HUDEP-2 (cell line): ENCODE data around the gene MARF1.
"Not testable (repeated sequence)": the region's sequence is repeated elsewhere in the genome, so short reads cannot be mapped to it uniquely, and the experiment has no call there.

Source experiments
- DNase-seq, 76 experiments: peaks; one replicate each; lab custom pipeline; 2025; ENCODE audit not compliant: unreplicated experiment in 76 of 76; lab: John Stamatoyannopoulos, UW

MARF1 gene

DNA sequence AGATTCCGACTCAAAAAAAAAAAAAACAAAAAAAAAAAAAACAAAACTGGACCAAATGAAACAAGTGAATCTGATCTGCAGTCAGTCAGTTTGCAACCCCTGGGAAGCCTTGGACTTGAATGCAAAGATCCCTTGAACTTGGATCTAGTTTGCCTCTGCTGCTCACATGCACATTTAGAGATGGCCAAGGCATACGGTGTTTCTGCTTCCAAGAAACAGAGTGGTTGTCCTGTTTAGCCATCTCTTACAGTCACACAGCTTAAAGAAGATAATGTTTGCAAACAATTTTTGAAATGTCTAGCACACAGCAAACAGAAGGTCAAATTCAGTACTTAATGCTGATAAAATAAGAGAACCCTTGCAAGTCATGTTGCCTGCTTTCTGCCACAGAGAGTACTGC lies 11.6 kb upstream of the MARF1 start:
- DNase-seq = no peak

DNA sequence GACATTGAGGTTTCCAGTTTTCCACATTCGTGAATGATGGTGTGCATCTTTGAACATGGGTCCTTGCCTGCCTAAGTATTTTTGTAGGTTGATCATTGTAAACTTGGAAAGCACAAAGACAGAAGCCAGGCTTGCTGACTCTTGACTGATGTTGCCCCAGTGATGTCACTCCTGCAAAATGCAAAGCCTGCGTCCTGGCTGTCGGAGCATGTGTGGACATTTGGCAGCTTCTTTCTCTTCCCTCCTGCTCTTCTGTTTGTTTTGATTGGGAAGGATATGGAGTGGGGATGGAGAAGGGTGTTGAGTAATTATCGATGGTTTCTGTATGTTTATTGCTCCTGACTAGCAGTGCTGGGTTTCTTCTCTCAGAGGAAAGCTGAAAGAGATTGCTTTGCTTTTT lies 10.3 kb upstream of the MARF1 start:
- no peak for DNase-seq

DNA sequence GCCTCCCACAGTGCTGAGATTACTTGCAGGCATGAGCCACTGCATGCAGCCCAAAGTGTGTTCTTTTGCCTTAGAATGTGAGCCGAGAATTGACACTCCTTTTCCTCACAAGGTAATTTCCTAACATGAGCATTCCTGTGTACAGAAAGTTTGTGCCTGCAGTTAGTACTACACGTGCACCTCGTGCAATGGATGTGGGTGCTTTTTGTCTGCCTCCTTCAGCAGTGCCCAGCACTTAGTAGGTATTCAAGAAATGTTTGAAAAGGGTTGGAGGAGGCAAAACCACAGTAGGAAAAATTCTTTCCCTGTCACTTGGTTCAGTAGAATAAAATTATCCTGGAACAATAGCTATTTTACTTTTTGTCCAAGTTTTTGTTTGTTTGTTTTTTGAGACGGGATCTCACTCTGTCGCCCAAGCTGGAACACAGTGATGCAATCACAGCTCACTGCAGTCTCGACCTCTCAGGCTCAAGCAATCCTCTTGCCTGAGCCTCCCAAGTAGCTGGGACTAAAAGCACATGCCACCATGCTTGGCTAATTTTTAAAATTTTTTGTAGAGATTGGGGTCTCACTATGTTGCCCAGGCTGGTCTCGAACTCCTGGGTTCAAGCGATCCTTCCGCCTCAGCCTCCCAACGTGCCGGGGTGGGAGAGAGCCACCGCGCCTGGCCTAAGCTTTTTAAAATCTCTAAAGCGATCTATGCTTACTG lies 9.5 kb upstream of the MARF1 start:
- DNase-seq = no peak

DNA sequence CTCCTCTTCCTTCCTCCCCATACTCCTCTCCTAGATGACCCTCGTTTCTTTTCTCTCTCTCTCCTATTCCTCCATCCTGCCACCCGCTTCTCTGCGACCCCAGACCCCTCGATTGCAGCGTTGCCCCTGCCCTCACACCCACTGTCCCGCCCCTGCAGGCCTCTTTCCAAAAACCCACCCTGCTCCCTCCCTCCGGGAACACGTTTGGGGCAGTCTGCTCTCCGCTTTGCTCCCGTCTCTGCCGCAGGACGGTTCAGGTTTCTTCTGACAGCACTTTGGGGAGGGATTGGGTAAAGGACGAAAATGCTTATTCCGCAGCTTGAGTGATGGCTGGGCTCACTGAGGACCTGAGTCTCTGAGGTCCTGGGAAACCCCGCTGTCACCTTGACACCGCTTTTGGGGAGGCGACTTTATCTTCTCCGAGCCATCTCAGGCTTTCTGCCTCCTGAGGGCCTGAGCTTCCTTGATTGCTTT lies 7.8 kb upstream of the MARF1 start:
- DNase-seq = peak in 22 of 76 experiments; percentile 1 to 41 (median 10)

DNA sequence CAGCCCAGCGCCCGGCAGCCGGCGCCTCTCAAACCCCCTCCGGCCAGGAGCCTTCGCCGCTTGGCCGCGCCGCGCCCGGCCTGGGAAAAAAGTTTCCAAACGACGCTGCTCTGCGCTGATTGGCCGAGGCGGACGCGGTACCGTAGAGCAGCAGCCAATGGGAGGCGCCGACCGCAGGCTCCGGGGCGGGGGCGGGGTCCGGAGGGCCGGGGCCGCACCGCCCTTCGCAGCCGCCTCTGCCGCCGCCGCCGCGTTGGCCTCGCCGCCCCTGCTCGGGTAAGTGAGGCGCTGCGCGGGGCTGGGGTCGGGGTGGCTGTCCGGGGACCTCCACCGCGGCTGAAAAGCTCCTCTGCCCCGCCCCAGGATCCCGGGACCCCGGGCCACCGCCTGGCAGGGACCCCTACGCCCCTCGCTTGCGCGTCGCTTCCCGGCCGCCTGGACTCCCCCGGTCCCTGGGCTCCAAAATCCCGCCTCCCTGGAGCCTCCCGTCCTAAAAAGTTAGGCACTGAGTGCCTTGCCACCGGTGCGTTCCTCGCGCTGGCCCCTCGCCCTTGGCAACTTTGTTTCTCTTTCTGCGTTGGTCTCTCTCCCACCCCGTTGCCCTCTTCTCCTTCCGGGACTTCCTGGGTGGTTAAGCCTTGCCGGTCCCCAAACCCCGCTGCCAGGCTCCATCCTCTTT lies 7.2 kb upstream of the MARF1 start, which contains the start of gene NDE1:
NDE1 (plus strand) TSS at position 227 of the 679 bp plus-strand sequence. CDS start 14,534 bp downstream, outside the sequence.
- DNase-seq = peak in 74 of 76 experiments; percentile 9 to 88 (median 76)

DNA sequence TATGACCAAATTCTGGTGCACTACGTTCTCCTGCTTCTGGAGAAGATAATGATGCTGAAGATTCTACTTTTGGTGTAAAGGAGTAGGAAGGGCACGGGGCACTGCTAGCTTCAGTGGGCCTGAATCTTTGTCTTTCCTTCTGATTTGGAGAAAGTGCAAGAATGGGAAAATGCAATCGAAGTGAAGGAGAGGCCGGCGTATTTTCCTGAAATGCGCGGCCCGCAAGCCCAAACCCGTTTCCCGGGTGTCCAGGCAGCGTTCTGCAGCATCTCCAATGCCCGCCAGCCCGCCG lies 6.7 kb upstream of the MARF1 start:
- DNase-seq = no peak

DNA sequence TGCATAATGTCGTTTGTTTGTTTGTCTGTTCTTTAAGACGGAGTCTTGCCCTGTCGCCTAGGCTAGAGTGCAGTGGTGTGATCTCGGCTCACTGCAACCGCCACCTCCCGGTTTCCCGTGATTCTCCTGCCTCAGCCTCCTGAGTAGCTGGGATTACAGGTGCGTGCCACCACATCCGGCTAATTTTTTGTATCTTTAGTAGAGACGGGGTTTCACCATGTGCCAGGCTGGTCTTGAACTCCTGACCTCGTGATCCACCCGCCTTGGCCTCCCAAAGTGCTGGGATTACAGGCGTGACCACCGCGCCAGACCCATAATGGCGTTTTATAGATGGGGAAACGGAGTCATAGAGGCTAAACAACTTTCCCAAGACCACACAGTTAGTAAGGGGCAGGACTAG lies 6.4 kb upstream of the MARF1 start:
- not testable (repeated sequence) for DNase-seq

DNA sequence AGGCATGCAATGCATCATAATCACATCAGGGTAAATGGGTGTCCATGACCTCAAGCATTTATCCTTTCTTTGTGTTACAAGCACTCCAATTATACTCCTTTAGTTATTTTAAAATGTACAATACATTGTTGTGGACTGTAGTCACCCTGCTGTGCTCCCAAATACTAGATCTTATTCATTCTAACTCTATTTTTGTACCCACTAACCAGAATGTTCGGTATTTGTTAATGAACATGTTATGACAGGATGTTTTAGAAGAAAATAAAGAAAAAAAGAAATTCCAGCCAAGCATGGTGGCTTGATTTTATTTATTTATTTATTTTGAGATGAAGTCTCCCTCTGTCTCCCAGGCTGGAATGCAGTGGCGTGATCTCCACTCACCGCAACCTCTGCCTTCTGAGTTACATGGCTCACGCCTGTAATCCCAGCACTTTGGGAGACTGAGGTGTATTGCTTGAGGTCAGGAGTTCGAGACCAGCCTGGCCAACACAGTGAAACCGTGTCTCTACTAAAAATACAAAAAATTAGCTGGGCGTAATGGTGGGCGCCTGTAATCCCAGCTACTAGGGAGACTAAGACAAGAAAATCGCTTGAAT lies 5.3 kb upstream of the MARF1 start:
- DNase-seq = no peak

DNA sequence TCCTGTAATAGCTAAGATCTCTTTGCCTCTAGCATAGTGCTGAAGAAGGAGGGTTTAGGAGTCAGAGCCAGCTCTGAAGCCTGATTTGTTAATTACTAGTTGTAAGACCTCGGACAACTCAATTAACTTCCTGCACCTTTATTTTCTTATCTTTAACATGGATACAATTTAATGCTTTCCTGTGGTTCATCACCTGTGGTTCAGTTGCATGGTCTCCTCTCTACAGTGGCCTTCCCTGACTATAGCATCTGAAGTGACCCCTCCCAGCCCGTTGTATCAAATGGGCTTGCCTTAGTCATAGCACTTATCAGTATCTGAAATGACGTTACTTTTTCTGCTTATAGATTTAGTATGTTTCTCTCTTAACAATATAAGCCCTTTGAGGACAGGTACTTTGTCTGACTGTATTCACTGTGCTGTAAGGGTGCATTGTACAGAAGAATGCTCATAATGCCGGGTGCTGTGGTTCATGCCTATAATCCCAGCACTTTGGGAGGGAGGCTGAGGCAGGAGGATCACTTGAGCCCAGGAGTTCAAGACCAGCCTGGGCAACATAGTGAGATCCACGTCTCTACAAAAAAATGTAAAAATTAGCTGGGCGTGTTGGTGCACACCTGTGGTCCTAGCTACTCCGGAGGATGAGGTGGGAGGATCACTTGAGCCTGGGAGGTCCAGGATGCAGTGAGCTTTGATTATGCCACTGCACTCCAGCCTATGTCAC lies 4.5 kb upstream of the MARF1 start:
- DNase-seq = peak in 4 of 76 experiments; percentile 5 to 12 (median 10)

DNA sequence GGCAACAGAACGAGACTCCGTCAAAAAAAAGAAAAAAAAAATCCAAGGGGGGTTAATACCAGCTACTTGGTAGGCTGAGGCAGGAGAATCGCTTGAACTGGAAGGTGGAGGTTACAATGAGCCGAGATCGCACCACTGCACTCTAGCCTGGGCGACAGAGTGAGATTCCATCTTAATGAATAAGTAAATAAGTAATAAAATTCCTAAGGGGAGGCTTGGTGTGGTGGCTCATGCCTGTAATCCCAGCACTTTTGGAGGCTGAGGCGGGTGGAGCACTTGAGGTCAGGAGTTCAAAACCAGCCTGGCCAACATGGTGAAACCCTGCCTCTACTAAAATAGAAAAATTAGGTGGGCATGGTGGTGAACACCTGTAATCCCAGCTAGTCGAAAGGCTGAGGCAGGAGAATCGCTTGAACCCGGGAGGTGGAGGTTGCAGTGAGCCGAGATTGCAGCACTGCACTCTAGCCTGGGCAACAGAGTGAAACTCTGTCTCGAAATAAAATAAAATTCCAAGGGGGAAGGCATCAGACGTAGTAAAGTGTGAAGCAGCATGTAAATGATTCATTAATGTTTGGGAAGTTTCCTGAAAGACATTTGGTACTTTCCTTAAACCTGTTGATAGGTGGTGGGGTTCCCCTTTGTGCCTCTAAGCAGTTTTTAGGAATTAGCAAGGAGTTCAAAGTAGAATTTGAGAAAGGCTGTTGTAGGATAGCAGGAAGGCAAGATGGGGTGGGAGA lies 3.8 kb upstream of the MARF1 start:
- not testable (repeated sequence) for DNase-seq

DNA sequence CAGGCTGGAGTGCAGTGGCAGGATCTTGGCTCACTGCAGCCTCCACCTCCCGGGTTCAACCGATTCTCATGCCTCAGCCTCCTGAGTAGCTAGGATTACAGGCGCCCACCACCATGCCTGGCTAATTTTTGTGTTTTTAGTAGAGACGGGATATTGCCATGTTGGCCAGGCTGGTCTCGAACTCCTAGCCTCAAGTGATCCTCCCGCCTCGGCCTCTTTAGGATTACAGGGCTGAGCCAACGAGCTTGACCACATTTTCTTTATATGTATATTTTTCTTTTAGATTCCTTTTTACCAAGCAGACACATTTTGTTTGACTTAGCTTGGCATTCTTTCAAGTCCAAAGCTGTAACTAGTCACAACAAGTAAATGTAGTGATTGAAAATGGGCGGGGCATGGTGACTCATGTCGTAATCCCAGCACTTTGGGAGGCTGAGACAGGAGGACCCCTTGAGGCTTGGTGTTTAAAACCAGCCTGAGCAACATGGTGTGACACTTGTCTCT lies 2.1 kb upstream of the MARF1 start:
- DNase-seq = peak in 33 of 76 experiments; percentile 1 to 64 (median 15)

DNA sequence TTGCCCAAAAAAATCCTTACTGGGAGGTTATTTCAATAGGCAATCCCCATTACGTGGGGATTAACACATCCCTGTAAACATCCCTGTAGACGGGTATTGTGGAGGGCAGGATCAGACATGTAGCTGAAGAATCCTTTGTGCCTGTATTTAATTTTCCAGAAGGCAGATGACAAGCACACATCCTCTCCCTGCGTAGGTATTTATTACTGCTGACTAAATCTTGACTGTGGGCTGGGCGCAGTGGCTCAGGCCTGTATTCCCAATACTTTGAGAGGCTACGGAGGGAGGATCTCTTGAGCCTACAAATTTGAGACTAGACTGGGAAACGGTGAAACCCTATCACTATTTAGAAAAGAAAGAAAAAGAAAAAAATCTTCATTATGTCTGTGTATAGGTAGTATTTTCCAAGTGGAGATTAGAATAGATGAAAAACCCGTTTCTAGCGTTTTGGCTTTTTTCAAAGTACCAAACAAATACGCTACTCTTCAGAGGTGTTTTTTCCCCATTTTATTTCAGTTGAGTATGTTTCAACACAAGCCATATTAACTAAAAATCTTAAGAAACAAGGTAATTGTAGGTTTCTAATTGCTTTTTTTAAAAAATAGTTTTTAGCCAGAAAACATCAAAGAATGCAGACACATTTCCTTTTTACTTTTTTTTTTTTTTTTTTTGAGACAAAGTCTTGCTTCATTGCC lies 1.5 kb upstream of the MARF1 start:
- no peak for DNase-seq

DNA sequence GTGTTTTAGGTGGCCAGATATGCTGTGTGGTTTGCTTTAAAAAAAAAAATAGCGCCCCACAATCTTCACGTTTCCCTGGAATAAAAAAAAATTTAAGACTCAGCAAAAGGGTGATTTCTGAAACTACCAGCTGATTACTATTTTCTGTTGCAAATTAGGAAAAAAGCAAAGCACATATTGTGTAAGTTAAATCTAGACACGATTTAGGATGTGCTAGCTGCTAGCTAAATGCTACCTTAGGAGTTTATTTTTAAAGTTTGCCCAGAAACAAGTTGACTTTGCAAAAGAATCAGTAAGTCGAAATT lies 944 bp upstream of the MARF1 start:
- no peak for DNase-seq

DNA sequence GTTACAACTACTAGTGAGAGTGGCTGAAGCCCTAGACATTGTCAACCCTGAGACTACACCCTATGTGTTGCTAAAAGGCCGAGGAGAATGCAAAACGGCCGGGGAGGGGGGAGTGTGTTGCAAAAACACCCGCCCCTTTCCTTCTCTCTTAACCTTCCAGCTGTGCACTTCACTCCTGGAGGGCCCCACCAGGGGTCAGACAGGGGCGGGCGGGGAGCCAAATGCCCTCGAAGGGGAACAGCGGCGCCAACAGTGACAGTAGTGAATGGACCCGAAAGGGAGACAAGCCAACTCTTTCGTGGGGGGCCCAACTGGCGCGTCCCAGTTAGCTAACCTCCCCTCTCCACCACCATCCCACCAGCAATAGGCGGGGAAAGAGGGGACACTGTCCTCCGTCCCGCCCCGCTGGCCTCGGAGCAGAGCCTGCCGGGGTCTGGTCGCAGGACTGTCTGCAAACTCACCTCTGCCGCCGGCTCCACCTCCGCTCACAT lies 352 bp downstream of the MARF1 start:
- peak in 74 of 76 experiments; percentile 36 to 89 (median 78) for DNase-seq

DNA sequence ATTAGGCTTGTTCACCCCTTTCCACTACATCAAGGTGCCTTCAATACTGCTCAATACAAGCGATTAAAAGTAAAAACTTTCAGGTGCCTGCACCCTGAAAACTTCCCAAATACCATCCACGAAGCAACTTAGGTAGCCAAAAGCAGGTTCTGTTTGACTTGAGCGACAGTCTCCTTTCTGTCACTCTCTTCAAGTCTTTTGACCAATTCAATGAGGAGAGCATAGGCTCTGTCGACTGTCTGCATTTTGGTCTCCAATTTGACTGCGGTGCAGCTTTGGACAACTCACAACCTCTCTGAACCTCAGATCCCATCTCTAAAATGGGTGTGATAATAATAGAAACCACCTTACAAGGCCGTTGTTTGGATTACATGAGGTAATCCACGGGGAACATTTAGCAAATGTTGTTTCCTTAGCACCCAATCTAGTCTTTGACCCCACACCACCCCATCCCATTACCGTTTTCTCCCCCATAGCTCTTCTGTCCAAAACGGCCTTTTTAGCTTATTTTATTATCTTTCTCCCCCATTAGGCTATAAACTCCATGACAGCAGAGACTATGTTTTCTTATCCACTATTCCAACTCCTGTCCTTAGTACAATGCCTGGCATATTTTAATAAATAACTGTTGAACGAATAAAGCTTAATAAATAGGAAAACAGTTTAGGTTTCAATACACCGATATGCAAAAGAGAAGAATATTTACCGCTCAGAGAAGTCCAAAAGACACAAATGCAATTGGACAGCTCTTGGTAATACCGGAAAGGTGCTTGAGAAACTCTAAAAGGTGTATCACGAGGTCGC lies 999 bp downstream of the MARF1 start:
- DNase-seq = peak in 2 of 76 experiments; percentile 4 to 10

DNA sequence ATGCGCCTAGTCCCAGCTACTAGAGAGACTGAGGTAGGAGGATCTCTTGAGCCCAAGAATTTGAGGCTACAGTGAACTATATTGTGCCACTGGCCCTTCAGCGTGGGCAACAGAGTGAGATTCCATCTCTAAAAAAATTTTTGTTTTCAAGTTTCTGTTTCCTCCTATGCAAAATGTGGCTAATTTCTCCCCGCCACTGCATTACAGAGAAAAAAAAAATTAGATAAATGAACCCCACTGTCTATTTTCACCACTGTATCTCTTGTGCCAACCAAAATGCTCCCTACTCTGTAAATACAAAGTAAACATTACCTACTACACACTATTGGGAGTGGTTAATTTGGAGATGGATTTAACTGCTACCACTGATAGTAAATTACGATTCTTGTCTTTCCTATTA lies 2.0 kb downstream of the MARF1 start:
- no peak for DNase-seq

DNA sequence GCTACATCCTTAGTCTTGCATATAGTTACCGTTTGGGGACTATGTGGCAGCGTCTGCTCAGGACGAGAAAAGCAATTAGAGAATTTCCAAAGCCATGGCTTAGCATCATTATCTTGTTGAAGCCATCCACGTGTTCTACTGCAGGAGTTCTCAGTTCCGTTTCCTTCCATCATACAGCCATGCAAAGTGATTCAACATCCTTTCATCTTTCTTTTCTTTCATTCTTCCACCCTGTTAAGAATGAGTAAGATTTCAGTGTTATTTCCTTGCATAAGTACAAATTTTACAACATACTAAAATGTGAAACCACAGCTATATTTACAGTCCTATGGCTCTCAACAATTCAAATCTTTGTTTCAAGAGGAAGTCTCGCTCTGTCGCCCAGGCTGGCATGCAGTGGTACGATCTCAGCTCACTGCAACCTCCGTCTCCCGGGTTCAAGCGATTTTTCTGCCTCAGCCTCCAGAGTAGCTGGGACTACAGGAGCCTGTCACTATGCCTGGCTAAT lies 3.8 kb downstream of the MARF1 start:
- no peak for DNase-seq

DNA sequence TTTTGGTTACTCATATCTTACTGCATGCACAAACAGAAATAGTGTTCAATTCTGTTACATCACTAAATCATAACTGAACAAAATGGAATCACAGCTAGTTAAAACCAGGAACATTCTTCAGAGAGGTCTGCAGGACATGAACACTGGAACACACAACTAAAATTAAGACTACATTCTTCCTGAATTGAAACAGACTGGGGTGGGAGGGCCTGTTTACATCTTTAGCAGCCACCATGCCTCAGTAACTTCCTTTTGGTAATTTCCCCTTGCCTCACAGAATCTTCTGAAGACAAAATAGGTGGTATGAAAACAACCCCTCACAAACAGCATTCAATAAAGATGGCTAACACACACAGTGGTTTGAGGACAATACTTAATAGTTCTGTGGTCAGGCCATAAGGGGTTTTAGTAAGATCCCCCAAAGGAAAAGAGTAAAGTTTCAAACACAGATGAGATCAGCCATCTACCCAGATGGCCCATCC lies 6.5 kb downstream of the MARF1 start:
- DNase-seq = no peak

DNA sequence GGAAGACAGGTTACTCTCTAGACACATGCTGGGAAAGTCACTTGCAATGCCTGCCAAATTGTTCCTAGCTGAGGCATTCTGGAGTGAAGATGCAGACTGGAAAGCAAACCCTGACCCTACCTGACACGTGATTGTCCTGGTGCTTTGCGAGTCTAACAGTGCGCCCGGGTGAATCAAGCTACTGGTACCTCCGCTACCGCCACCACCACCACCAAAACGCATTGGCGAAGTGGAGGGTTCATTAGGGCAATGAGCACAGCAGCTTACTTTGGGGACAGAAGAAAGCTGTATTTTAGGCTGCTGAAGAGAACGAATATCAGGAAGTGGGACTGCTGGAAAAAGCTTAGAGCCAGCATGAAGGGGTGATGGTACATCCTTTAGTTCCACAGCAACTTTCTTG lies 7.0 kb downstream of the MARF1 start:
- DNase-seq = no peak
